Neural cell (in vitro differentiated cells): ENCODE data around the gene PRR33. TPM values are rescaled to one million over a fixed set of nuclear protein-coding genes. Genes with fewer than 3 reads are reported as not detected.

Experiments
- H2AFZ ChIP-seq: fragments of 200-600, 300-800 bp; sonication (generic), shearing (Covaris generic); 2 replicates; pipeline ENCODE4 v1.6.0; 2014; ENCODE audit warnings: low read depth, mild to moderate bottlenecking, antibody characterized with exemption, low read length, moderate library complexity
- H3F3A ChIP-seq: fragments of 200-600 bp; shearing (Covaris generic); 2 replicates; pipeline ENCODE4 v1.6.1; 2016; ENCODE audit warnings: mild to moderate bottlenecking, moderate library complexity, mixed read lengths, antibody characterized with exemption, low read length; ENCODE audit not compliant: insufficient read depth, poor library complexity, severe bottlenecking
- H3K27ac ChIP-seq: fragments of 200-600, 300-800 bp; sonication (generic), shearing (Covaris generic); 2 replicates; pipeline ENCODE4 v1.5.1; 2014; ENCODE audit warnings: mild to moderate bottlenecking, low read length, moderate library complexity
- H3K27me3 ChIP-seq: fragments of 300-800, 200-600 bp; sonication (generic), shearing (Covaris generic); 2 replicates; pipeline ENCODE4 v1.6.0; 2014; ENCODE audit warnings: mild to moderate bottlenecking, low read depth, low read length, moderate library complexity; ENCODE audit not compliant: insufficient read depth
- H3K36me3 ChIP-seq: fragments of 300-800, 200-600 bp; sonication (generic), shearing (Covaris generic); 2 replicates; pipeline ENCODE4 v1.5.1; 2014; ENCODE audit warnings: mild to moderate bottlenecking, antibody characterized with exemption, low read length, moderate library complexity; ENCODE audit not compliant: insufficient read depth
- H3K4me2 ChIP-seq: fragments of 300-800, 200-600 bp; sonication (generic), shearing (Covaris generic); 2 replicates; pipeline ENCODE4 v1.6.0; 2014; ENCODE audit warnings: mild to moderate bottlenecking, low read length
- H3K4me3 ChIP-seq: fragments of 300-800, 200-600 bp; sonication (generic), shearing (Covaris generic); 2 replicates; pipeline ENCODE4 v1.5.1; 2014; ENCODE audit warnings: mild to moderate bottlenecking, low read length, moderate library complexity
- H3K79me2 ChIP-seq: fragments of 200-600 bp; shearing (Covaris generic); replicated peaks from 2 replicates; pipeline ENCODE4 v1.6.0; 2014; ENCODE audit warnings: mild to moderate bottlenecking, low read length, moderate library complexity; ENCODE audit not compliant: insufficient read depth
- H3K9ac ChIP-seq: fragments of 300-800, 200-600 bp; sonication (generic), shearing (Covaris generic); 2 replicates; pipeline ENCODE4 v1.6.1; 2016; ENCODE audit warnings: mild to moderate bottlenecking, low read length, mixed read lengths
- H3K9me2 ChIP-seq: fragments of 200-600 bp; shearing (Covaris generic); 2 replicates; pipeline ENCODE4 v1.6.1; 2016; ENCODE audit warnings: mild to moderate bottlenecking, low read length, mixed read lengths; ENCODE audit not compliant: insufficient read depth
- H3K9me3 ChIP-seq: fragments of 200-600, 300-800 bp; sonication (generic), shearing (Covaris generic); 2 replicates; pipeline ENCODE4 v1.6.1; 2016; ENCODE audit warnings: mild to moderate bottlenecking, mixed run types, low read length, moderate library complexity, mixed read lengths
- H4K20me1 ChIP-seq: fragments of 200-600 bp; shearing (Covaris generic); 2 replicates; pipeline ENCODE4 v1.6.1; 2016; ENCODE audit warnings: mild to moderate bottlenecking, mixed run types; ENCODE audit not compliant: insufficient read depth
- EP300 ChIP-seq: fragments of 450-650 bp; conservative IDR thresholded peaks from 2 replicates; pipeline ENCODE4 v1.6.1; 2014; ENCODE audit warnings: antibody characterized with exemption, mild to moderate bottlenecking, moderate library complexity; ENCODE audit not compliant: poor library complexity, severe bottlenecking
- EZH2 ChIP-seq: fragments of 200-600, 300-800 bp; shearing (Covaris generic), sonication (generic); IDR thresholded peaks from 2 replicates; pipeline ENCODE4 v1.6.1; 2014; ENCODE audit warnings: antibody characterized with exemption, low read length, borderline replicate concordance, mild to moderate bottlenecking; ENCODE audit not compliant: insufficient read depth, poor library complexity, severe bottlenecking
- MXI1 ChIP-seq: fragments of 450-650 bp; conservative IDR thresholded peaks from 2 replicates; pipeline ENCODE4 v1.6.1; 2014; ENCODE audit warnings: antibody characterized with exemption, mild to moderate bottlenecking; ENCODE audit not compliant: poor library complexity, severe bottlenecking
- POLR2AphosphoS5 ChIP-seq: IDR thresholded peaks from 2 replicates; pipeline ENCODE4 v1.6.1; 2012
- RAD21 ChIP-seq: fragments of 450-650 bp; conservative IDR thresholded peaks from 2 replicates; pipeline ENCODE4 v1.6.1; 2014; ENCODE audit warnings: antibody characterized with exemption, mild to moderate bottlenecking, moderate library complexity
- REST ChIP-seq: IDR thresholded peaks from 2 replicates; pipeline ENCODE4 v1.6.1; 2012; ENCODE audit warnings: borderline replicate concordance
- SMC3 ChIP-seq: fragments of 450-650 bp; conservative IDR thresholded peaks from 2 replicates; pipeline ENCODE4 v1.6.1; 2014; ENCODE audit warnings: antibody characterized with exemption, mild to moderate bottlenecking, moderate library complexity; ENCODE audit not compliant: poor library complexity
- TAF1 ChIP-seq: IDR thresholded peaks from 2 replicates; pipeline ENCODE4 v1.6.1; 2012; ENCODE audit warnings: low read depth
- polyA plus RNA-seq: library from polyadenylated mRNA; depleted of rRNA; stranded (reverse); fragments of >200 nt; gene quantifications from 2 replicates; pipeline ENCODE4 v1.2.3, GENCODE V29; 2014
- TF ChIP-seq, protein P1 (sequence below): fragments of 450-650 bp; IDR thresholded peaks from 2 replicates; pipeline ENCODE4 v1.5.1; 2014; ENCODE audit warnings: antibody characterized with exemption, mild to moderate bottlenecking, moderate library complexity; ENCODE audit not compliant: poor library complexity, severe bottlenecking

The PRR33 gene
- polyA plus RNA-seq, 1 donor from 2014 or later = not detected

DNA sequence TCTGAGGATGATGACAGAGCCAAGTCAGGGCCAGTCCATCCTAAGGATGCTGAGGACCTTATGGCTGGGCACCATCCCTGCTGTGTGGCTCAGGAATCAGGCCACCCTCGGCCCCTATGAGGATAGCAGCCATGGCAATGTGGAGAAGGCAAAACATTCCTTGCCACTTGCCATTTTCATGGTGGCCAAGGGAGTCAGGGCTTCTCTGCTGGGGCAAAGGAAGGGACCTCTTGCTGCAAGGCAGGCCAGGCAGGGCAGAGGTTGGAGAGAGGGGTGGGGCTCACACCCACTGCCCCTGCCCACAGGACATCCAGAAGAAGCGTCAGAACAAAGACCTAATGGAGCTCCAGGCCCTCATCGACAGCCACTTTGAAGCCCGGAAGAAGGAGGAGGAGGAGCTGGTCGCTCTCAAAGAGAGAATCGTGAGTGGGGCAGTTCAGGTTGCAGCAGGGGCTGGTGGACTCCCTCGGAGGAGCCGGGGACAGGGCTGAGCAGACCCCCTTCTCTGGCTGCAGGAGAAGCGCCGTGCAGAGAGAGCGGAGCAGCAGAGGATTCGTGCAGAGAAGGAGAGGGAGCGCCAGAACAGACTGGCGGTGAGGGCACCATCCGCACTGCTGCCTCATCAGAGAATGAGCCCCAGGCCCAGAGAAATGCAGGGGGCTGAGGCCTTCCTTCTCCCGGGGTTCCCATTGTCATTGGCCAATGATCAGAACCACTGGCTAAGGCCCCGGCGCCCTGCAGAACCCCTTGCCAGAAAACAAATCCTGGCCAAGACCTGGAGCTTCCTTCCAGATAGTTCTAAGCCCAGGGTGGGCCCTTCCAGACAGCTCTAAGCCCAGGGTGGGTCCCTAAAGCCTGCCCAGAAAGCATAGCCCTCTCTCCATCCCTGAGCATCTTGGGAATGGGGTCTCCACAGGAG lies 42.0 kb upstream of the PRR33 start:
- Histone ChIP-seq H3K9me3 (no peaks in the 10 kb centered on the region), H3K4me2 (no peak overlapping the region), H3K27ac (no peak overlapping the region), H2AFZ (no peak overlapping the region), H3K9me2 (no peaks in the 10 kb centered on the region), H3K9ac (no peak overlapping the region), H3F3A (no peaks in the 10 kb centered on the region), H3K4me3 (no peak overlapping the region), H3K79me2 (no peaks in the 10 kb centered on the region), H4K20me1 (no peaks in the 10 kb centered on the region), H3K27me3 (no peaks in the 10 kb centered on the region), H3K36me3 (no peaks in the 10 kb centered on the region)
- TF ChIP-seq, protein P1, sequence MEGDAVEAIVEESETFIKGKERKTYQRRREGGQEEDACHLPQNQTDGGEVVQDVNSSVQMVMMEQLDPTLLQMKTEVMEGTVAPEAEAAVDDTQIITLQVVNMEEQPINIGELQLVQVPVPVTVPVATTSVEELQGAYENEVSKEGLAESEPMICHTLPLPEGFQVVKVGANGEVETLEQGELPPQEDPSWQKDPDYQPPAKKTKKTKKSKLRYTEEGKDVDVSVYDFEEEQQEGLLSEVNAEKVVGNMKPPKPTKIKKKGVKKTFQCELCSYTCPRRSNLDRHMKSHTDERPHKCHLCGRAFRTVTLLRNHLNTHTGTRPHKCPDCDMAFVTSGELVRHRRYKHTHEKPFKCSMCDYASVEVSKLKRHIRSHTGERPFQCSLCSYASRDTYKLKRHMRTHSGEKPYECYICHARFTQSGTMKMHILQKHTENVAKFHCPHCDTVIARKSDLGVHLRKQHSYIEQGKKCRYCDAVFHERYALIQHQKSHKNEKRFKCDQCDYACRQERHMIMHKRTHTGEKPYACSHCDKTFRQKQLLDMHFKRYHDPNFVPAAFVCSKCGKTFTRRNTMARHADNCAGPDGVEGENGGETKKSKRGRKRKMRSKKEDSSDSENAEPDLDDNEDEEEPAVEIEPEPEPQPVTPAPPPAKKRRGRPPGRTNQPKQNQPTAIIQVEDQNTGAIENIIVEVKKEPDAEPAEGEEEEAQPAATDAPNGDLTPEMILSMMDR = no peak
- TF ChIP-seq SMC3 = no peak
- no peak for TF ChIP-seq EP300
- no peak for TF ChIP-seq MXI1
- no peak for TF ChIP-seq RAD21

- Histone ChIP-seq H3K27ac (no peak overlapping the region), H3K27me3 (no peaks in the 10 kb centered on the region), H3K4me3 (no peak overlapping the region), H3K36me3 (no peaks in the 10 kb centered on the region), H3K79me2 (no peaks in the 10 kb centered on the region), H3K9me2 (no peaks in the 10 kb centered on the region), H2AFZ (no peak overlapping the region), H4K20me1 (no peaks in the 10 kb centered on the region), H3F3A (no peaks in the 10 kb centered on the region), H3K9ac (no peak overlapping the region), H3K9me3 (no peaks in the 10 kb centered on the region), H3K4me2 (no peak overlapping the region)
- TF ChIP-seq EZH2 = no peak
Observed at GRCh38 chr11:1932681-1933080, 41.0 kb upstream of the PRR33 start.

DNA sequence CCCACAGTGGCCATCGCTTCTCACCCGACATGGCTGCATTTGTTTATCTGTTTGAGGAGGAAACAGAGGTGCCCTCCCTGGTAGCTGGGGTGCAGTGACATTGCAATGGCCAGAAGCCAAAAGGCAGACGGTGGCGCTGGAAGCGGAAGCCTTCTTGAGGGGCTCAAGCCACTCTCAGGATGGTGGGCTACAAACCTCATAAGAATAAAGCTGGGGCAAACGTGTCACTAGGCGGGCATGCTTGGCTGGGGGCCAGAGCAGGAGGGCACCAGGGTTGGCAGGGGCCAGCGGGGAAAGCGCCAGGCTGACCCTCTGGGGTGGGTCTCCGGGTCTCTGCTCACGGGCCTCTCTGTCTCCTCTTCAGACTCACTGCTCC lies 40.4 kb upstream of the PRR33 start:
- Histone ChIP-seq H2AFZ (no peak overlapping the region), H3F3A (no peaks in the 10 kb centered on the region), H3K9me3 (no peaks in the 10 kb centered on the region), H3K79me2 (no peaks in the 10 kb centered on the region), H3K27me3 (no peaks in the 10 kb centered on the region), H3K9ac (no peak overlapping the region), H4K20me1 (no peaks in the 10 kb centered on the region), H3K9me2 (no peaks in the 10 kb centered on the region), H3K4me3 (no peak overlapping the region), H3K27ac (no peak overlapping the region), H3K4me2 (no peak overlapping the region), H3K36me3 (no peaks in the 10 kb centered on the region)
- TF ChIP-seq EZH2 (no peak), RAD21 (no peak), TAF1 (no peak), EP300 (no peak), SMC3 (no peak), POLR2AphosphoS5 (no peak), MXI1 (no peak), REST (no peak)
- TF ChIP-seq, protein P1 = no peak
